SK-N-SH (cell line): ENCODE measurements around the gene RAB3B. TPM values are rescaled to one million over a fixed set of nuclear protein-coding genes. Genes with fewer than 3 reads are reported as not detected.

Experiments used
- CTCF ChIA-PET: fragments of 300-600, 350-600 bp; formaldehyde crosslinking; extraction: SDS; loops from one replicate; lab custom pipeline; 2021; lab: Yijun Ruan, JAX
- POLR2A ChIA-PET: fragments of 350-600 bp; sonication (Branson Sonifier 250); formaldehyde crosslinking; extraction: SDS; loops from one replicate; lab custom pipeline; 2020; ENCODE audit warnings: antibody characterized with exemption, inconsistent platforms; lab: Yijun Ruan, JAX
- DNase-seq: peaks from one replicate; pipeline ENCODE4 v3.0.0; 2012
- H2AFZ ChIP-seq: fragments of 200-600 bp; sonication (generic); 2 replicates; pipeline ENCODE4 v1.8.1; 2016; ENCODE audit warnings: antibody characterized with exemption, mild to moderate bottlenecking, low read depth
- H3F3A ChIP-seq: fragments of 200-600 bp; sonication (generic); replicated peaks from 2 replicates; pipeline ENCODE3; 2016; ENCODE audit warnings: antibody characterized with exemption, mild to moderate bottlenecking; ENCODE audit not compliant: insufficient read depth
- H3K27ac ChIP-seq, 2 experiments: fragments of 200-500 bp in 1 of 2; fragments of 200-600 bp in 1 of 2; sonication (Bioruptor generic) in 1 of 2; sonication (generic), shearing (Covaris generic) in 1 of 2; 2 replicates each; pipeline versions ENCODE4 v1.5.1 to v1.6.1; 2014 to 2016; ENCODE audit warnings: low read depth in 2 of 2, inconsistent platforms in 1 of 2, low read length in 1 of 2, mild to moderate bottlenecking in 1 of 2, mixed read lengths in 1 of 2
- H3K27me3 ChIP-seq: fragments of 200-600 bp; sonication (generic), shearing (Covaris generic); 2 replicates; pipeline ENCODE4 v1.6.1; 2016; ENCODE audit warnings: mixed run types; ENCODE audit not compliant: insufficient read depth
- H3K36me3 ChIP-seq, 2 experiments: fragments of 200-500 bp in 1 of 2; fragments of 200-600 bp in 1 of 2; sonication (Bioruptor generic) in 1 of 2; sonication (generic) in 1 of 2; replicated peaks in 1 of 2; 2 replicates each; pipeline versions ENCODE3 to v1.5.1; 2014 to 2016; ENCODE audit warnings: low read length in 1 of 2, mild to moderate bottlenecking in 1 of 2; ENCODE audit not compliant: insufficient read depth in 2 of 2, control insufficient read depth in 1 of 2
- H3K4me1 ChIP-seq, 2 experiments: fragments of 200-500 bp in 1 of 2; fragments of 200-600 bp in 1 of 2; sonication (Bioruptor generic) in 1 of 2; sonication (generic), shearing (Covaris generic) in 1 of 2; 2 replicates each; pipeline versions ENCODE4 v1.5.1 to v1.6.1; 2014 to 2016; ENCODE audit warnings: low read depth in 1 of 2, low read length in 1 of 2, mixed run types in 1 of 2; ENCODE audit not compliant: insufficient read depth in 2 of 2, control insufficient read depth in 1 of 2
- H3K4me2 ChIP-seq: fragments of 200-600 bp; sonication (generic), shearing (Covaris generic); 2 replicates; pipeline ENCODE4 v1.6.1; 2017; ENCODE audit warnings: mixed run types
- H3K4me3 ChIP-seq, 2 experiments: fragments of 200-500 bp in 1 of 2; fragments of 200-600 bp in 1 of 2; sonication (Bioruptor generic) in 1 of 2; sonication (generic), shearing (Covaris generic) in 1 of 2; 2 replicates each; pipeline versions ENCODE4 v1.5.1 to v1.8.1; 2014 to 2016; ENCODE audit warnings: low read depth in 2 of 2, inconsistent platforms in 1 of 2, low read length in 1 of 2, mild to moderate bottlenecking in 1 of 2, mixed read lengths in 1 of 2, moderate library complexity in 1 of 2
- H3K79me2 ChIP-seq: fragments of 200-600 bp; sonication (generic); 2 replicates; pipeline ENCODE4 v1.8.1; 2017; ENCODE audit warnings: mild to moderate bottlenecking; ENCODE audit not compliant: insufficient read depth
- H3K9ac ChIP-seq: fragments of 200-600 bp; sonication (generic); 2 replicates; pipeline ENCODE4 v1.6.1; 2017; ENCODE audit warnings: mixed run types
- H3K9me2 ChIP-seq: fragments of 200-600 bp; sonication (generic); 2 replicates; pipeline ENCODE4 v1.6.1; 2017; ENCODE audit warnings: mixed run types
- H3K9me3 ChIP-seq: fragments of 200-600 bp; sonication (generic); 2 replicates; pipeline ENCODE4 v1.6.1; 2017; ENCODE audit warnings: mixed run types, mild to moderate bottlenecking, moderate library complexity
- H4K20me1 ChIP-seq: fragments of 200-600 bp; sonication (generic); 2 replicates; pipeline ENCODE4 v1.6.1; 2017; ENCODE audit warnings: mild to moderate bottlenecking, mixed run types; ENCODE audit not compliant: insufficient read depth
- CTCF ChIP-seq: fragments of 200-600 bp; sonication (generic); IDR thresholded peaks from 2 replicates; pipeline ENCODE4 v1.6.1; 2017; ENCODE audit warnings: antibody characterized with exemption, mild to moderate bottlenecking, moderate library complexity
- ELF1 ChIP-seq: IDR thresholded peaks from 2 replicates; pipeline ENCODE4 v1.4.0; 2012
- EZH2phosphoT487 ChIP-seq: fragments of 200-600 bp; sonication (generic); IDR thresholded peaks from 2 replicates; pipeline ENCODE4 v1.6.1; 2017; ENCODE audit warnings: low read depth, mixed run types, mild to moderate bottlenecking, antibody characterized with exemption, moderate library complexity, borderline replicate concordance
- FOXJ3 ChIP-seq: sonication (generic); formaldehyde crosslinking; IDR thresholded peaks from 2 replicates; pipeline ENCODE4 v1.5.1; 2020; ENCODE audit warnings: mild to moderate bottlenecking, missing genetic modification reagents
- JUND ChIP-seq: IDR thresholded peaks from 2 replicates; pipeline ENCODE4 v1.4.0; 2012
- MEF2A ChIP-seq: IDR thresholded peaks from 2 replicates; pipeline ENCODE4 v1.4.0; 2012; ENCODE audit warnings: low read depth, borderline replicate concordance
- MXI1 ChIP-seq: IDR thresholded peaks from 2 replicates; pipeline ENCODE4 v1.6.1; 2012; ENCODE audit warnings: mild to moderate bottlenecking, low read depth, low read length, improper control_type of control experiment
- NFIC ChIP-seq: IDR thresholded peaks from 2 replicates; pipeline ENCODE4 v1.4.0; 2012; ENCODE audit warnings: borderline replicate concordance
- NRF1 ChIP-seq: IDR thresholded peaks from 2 replicates; pipeline ENCODE4 v1.6.1; 2012; ENCODE audit warnings: low read depth, mild to moderate bottlenecking, low read length
- PBX3 ChIP-seq: IDR thresholded peaks from 2 replicates; pipeline ENCODE4; 2012
- POLR2AphosphoS5 ChIP-seq: IDR thresholded peaks from 2 replicates; pipeline ENCODE4 v1.6.1; 2012; ENCODE audit warnings: low read depth, low read length
- RAD21 ChIP-seq: IDR thresholded peaks from 2 replicates; pipeline ENCODE4 v1.6.1; 2012; ENCODE audit warnings: mild to moderate bottlenecking, low read length
- RCOR1 ChIP-seq: fragments of 150-350 bp; IDR thresholded peaks from 2 replicates; pipeline ENCODE4 v1.6.1; 2017; ENCODE audit warnings: antibody characterized with exemption, low read length
- REST ChIP-seq: IDR thresholded peaks from 2 replicates; pipeline ENCODE4 v1.6.1; 2012; ENCODE audit warnings: mild to moderate bottlenecking, low read depth, low read length, moderate library complexity
- RFX5 ChIP-seq: IDR thresholded peaks from 2 replicates; pipeline ENCODE4 v1.6.1; 2012; ENCODE audit warnings: mild to moderate bottlenecking, improper control_type of control experiment, low read length
- SMC3 ChIP-seq: IDR thresholded peaks from 2 replicates; pipeline ENCODE4 v1.6.1; 2012; ENCODE audit warnings: low read depth, low read length, improper control_type of control experiment
- TAF1 ChIP-seq: IDR thresholded peaks from 2 replicates; pipeline ENCODE4 v1.6.1; 2012; ENCODE audit warnings: low read depth, mild to moderate bottlenecking, low read length, moderate library complexity, borderline replicate concordance
- TCF12 ChIP-seq: IDR thresholded peaks from 2 replicates; pipeline ENCODE4 v1.4.0; 2012
- TEAD4 ChIP-seq: IDR thresholded peaks from 2 replicates; pipeline ENCODE4 v1.4.0; 2012; ENCODE audit warnings: mild to moderate bottlenecking, borderline replicate concordance; ENCODE audit not compliant: insufficient read depth
- YY1 ChIP-seq: IDR thresholded peaks from 2 replicates; pipeline ENCODE4 v1.4.0; 2012; ENCODE audit warnings: low read depth, mild to moderate bottlenecking
- WGBS: methylation state at CpG from one replicate; pipeline ENCODE4 v1.1.6; 2017; ENCODE audit warnings: low lambda C conversion rate; 5-methylcytosine and 5-hydroxymethylcytosine counted together
- polyA plus RNA-seq, 3 experiments: library from polyadenylated mRNA; depleted of rRNA; stranded (reverse); fragments of >200 nt; gene quantifications; 2 replicates each; pipeline ENCODE4 v1.2.3, GENCODE V29; 2012

RAB3B gene
- polyA plus RNA-seq, 1 of the 3 experiments (the other 2 are of a cell fraction), result 10.2 TPM

DNA sequence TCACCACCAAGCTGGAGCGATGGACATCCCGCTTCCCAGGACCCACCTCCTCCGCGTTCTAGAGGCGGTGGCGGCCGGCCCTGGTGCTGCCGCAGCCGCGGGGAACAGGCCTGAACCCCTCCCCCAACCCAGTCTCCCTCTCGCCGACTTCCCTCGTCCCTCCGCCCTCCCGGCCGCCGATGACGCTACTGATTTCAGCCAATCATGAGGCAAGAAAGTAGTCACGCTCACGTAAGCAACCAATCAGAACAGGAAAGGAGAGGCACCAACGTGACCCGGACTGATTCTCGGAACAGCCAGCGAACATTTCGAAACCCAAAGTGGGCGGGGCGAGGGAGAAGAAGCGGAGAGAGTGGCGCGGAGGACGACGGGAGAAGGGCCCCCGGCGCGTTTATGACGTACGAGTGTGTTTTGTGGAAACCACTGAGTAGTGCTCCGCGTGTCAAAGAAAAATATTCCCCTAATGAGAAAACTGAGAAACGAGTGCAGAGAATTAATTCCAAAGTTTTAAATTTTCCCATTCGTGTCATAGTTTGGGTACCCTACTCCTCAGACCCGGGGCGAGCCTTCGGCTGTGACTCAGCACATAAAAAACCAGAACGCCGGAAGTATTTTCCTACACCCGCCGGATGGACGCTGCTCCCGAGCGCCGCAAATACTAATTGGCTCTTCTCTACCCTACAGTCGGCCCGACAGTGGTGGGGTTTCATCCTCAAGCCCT is 111.7 kb downstream of the RAB3B start, which contains the start of gene NRDC (continued):
- TF ChIP-seq MXI1 (peak; percentile 53; the same call in 1 of the 2 replicates), TAF1 (peak; percentile 99), JUND (peak; percentile 33; the same call in 1 of the 2 replicates), TEAD4 (no peak), TCF12 (peak; percentile 19; the same call in 1 of the 2 replicates), REST (peak; percentile 71), YY1 (peak; percentile 67; the same call in 1 of the 2 replicates), FOXJ3 (no peak), MEF2A (no peak)

DNA sequence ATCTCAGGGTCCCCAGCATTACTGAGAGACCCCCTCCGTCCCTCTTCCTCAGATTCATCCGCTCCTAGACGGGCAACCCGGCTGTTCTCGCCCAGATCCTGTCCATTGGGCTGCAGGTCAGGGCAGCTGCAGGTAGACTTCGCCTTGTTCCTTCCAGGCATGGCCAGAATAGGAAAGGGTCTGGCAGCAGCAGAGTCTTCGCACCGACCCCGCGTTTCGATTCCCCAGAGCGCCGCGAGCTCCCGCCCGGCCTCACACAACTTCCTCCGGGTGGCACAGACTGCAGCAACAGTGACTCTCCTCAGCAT is 112.2 kb downstream of the RAB3B start:
- Histone ChIP-seq H4K20me1 (peaks cover 5% of the 10 kb centered on the region; the same call in 1 of the 2 replicates), H3K9me2 (no peaks in the 10 kb centered on the region), H3K36me3 (peaks cover 0 to 4% of the 10 kb centered on the region in 2 experiments), H3K27me3 (no peaks in the 10 kb centered on the region), H3F3A (peaks cover 8% of the 10 kb centered on the region), H3K4me2 (peak overlapping the region; percentile 94), H3K4me3 (peak overlapping the region; percentile 73 to 87), H2AFZ (0 out of 2 replicates have a peak overlapping the region, but pooled peaks have one; percentile 57), H3K27ac (peak overlapping the region; percentile 91 to 92), H3K9me3 (no peaks in the 10 kb centered on the region), H3K9ac (peak overlapping the region; percentile 93), H3K79me2 (peaks cover 52% of the 10 kb centered on the region), H3K4me1 (peaks cover 4 to 5% of the 10 kb centered on the region in 2 experiments; a peak in 1 of 4 replicates)
- ChIA-PET CTCF (no interaction called here), POLR2A (interaction anchor here (1.0 kb wide), 1 partner anchor 19 kb away, joined by 3 read pairs; no protein-coding TSS in a partner anchor)
- 0% methylated on average over 14 of the region's 17 CpGs for WGBS
- TF ChIP-seq MXI1, result no peak
- TF ChIP-seq POLR2AphosphoS5, result no peak
- no peak for TF ChIP-seq NFIC
- no peak for TF ChIP-seq SMC3
- no peak for TF ChIP-seq NRF1
- no peak for TF ChIP-seq RFX5
- no peak for TF ChIP-seq PBX3
- TF ChIP-seq RAD21, result no peak
- TF ChIP-seq EZH2phosphoT487, result no peak
- no peak for TF ChIP-seq ELF1
- TF ChIP-seq TCF12, result no peak
- TF ChIP-seq RCOR1, result no peak
- TF ChIP-seq YY1, result no peak
- TF ChIP-seq CTCF, result no peak
- DNase-seq, result no peak
